Activated T-cell treated with anti-CD3 and anti-CD28 coated beads, Interleukin-2, amount 50 U/mL, for 72 hours (primary cell): ENCODE measurements around the gene C19orf44. TPM values are rescaled to one million over a fixed set of nuclear protein-coding genes. Genes with fewer than 3 reads are reported as not detected.

ENCODE experiments used
- ATAC-seq, 2 donors: fragments of 150-1000 bp; cut with Tn5 transposase; replicated peaks in 1 of 2; 2 replicates each; pipeline ENCODE4 v1.10.0; 2021; ENCODE audit warnings: moderate library complexity in 2 of 2, mild to moderate bottlenecking in 1 of 2
- DNase-seq, 2 donors: peaks; one replicate each; pipeline ENCODE4 v3.0.0; 2021 to 2022; ENCODE audit warnings: mixed read lengths in 1 of 2
- H3K27ac Mint-ChIP-seq: one replicate; pipeline ENCODE4 v1.8.0; 2022; ENCODE audit warnings: mild to moderate bottlenecking, moderate library complexity, mixed read lengths
- H3K27me3 Mint-ChIP-seq: one replicate; pipeline ENCODE4 v1.8.0; 2022; ENCODE audit warnings: low read depth, mixed read lengths
- H3K36me3 Mint-ChIP-seq, 2 donors: one replicate each; pipeline ENCODE4 v1.8.0; 2022; ENCODE audit warnings: mixed read lengths in 2 of 2, mild to moderate bottlenecking in 1 of 2; ENCODE audit not compliant: insufficient read depth in 2 of 2
- H3K4me1 Mint-ChIP-seq: one replicate; pipeline ENCODE4 v1.8.0; 2022; ENCODE audit warnings: low read depth, mixed read lengths
- H3K4me3 Mint-ChIP-seq, 2 donors: one replicate each; pipeline ENCODE4 v1.8.0; 2022; ENCODE audit warnings: mild to moderate bottlenecking in 2 of 2, mixed read lengths in 2 of 2, moderate library complexity in 2 of 2
- H3K9me3 Mint-ChIP-seq, 2 donors: one replicate each; pipeline ENCODE4 v1.8.0; 2022; ENCODE audit warnings: mixed read lengths in 2 of 2
- total RNA-seq, 2 donors: library from RNA; stranded (reverse); gene quantifications; one replicate each; pipeline ENCODE4 v1.2.3, GENCODE V29; 2022

C19orf44 gene
- total RNA-seq, 2 donors from 2014 or later = 3.0 to 3.4 TPM

GRCh38 chr19:16524991-16525734 is 29.0 kb downstream of the C19orf44 start:
- Mint-ChIP-seq H3K27ac (no peak overlapping the region), H3K36me3 (peaks cover 4 to 20% of the 10 kb centered on the region in 2 donors), H3K4me1 (no peaks in the 10 kb centered on the region), H3K9me3 (no peaks in the 10 kb centered on the region), H3K4me3 (no peak overlapping the region), H3K27me3 (no peaks in the 10 kb centered on the region)
- no peak for ATAC-seq
- no peak for DNase-seq

GRCh38 chr19:16525751-16526481 is 29.7 kb downstream of the C19orf44 start:
- no peak overlapping the region for H3K4me3 Mint-ChIP-seq
- peaks cover 4 to 20% of the 10 kb centered on the region in 2 donors for H3K36me3 Mint-ChIP-seq
- no peak overlapping the region for H3K27ac Mint-ChIP-seq

GRCh38 chr19:16527334-16527935 is 31.2 kb downstream of the C19orf44 start:
- Mint-ChIP-seq H3K4me3 (no peak overlapping the region), H3K4me1 (no peaks in the 10 kb centered on the region), H3K36me3 (peaks cover 4 to 26% of the 10 kb centered on the region in 2 donors), H3K27ac (no peak overlapping the region), H3K27me3 (no peaks in the 10 kb centered on the region), H3K9me3 (no peaks in the 10 kb centered on the region)
- DNase-seq (no peak), ATAC-seq (no peak)

More at GRCh38 chr19:16525751-16526481, 29.7 kb downstream of the C19orf44 start:
- ATAC-seq = no peak
- Mint-ChIP-seq H3K9me3 (no peaks in the 10 kb centered on the region), H3K27me3 (no peaks in the 10 kb centered on the region), H3K4me1 (no peaks in the 10 kb centered on the region)
- no peak for DNase-seq

GRCh38 chr19:16527971-16528521 is 31.9 kb downstream of the C19orf44 start:
- peak; percentile 61 to 80 for ATAC-seq
- Mint-ChIP-seq H3K36me3 (peaks cover 2 to 26% of the 10 kb centered on the region in 2 donors), H3K27ac (peak overlapping the region; percentile 46), H3K4me3 (no peak overlapping the region), H3K9me3 (no peaks in the 10 kb centered on the region), H3K27me3 (no peaks in the 10 kb centered on the region), H3K4me1 (no peaks in the 10 kb centered on the region)
- peak; percentile 40 to 54 for DNase-seq

- no peaks in the 10 kb centered on the region for H3K4me1 Mint-ChIP-seq
- no peak overlapping the region for H3K4me3 Mint-ChIP-seq
- peaks cover 0 to 31% of the 10 kb centered on the region in 2 donors for H3K36me3 Mint-ChIP-seq
- H3K27ac Mint-ChIP-seq = peak overlapping the region; percentile 28
- no peak for ATAC-seq
- H3K27me3 Mint-ChIP-seq = no peaks in the 10 kb centered on the region
- no peak for DNase-seq
- H3K9me3 Mint-ChIP-seq = no peaks in the 10 kb centered on the region
Observed at GRCh38 chr19:16529466-16530144, 33.4 kb downstream of the C19orf44 start.

- Mint-ChIP-seq H3K36me3 (peaks cover 0 to 31% of the 10 kb centered on the region in 2 donors), H3K9me3 (no peaks in the 10 kb centered on the region), H3K4me3 (no peak overlapping the region), H3K27me3 (no peaks in the 10 kb centered on the region), H3K4me1 (no peaks in the 10 kb centered on the region), H3K27ac (no peak overlapping the region)
- DNase-seq (no peak), ATAC-seq (no peak)
Observed at GRCh38 chr19:16530540-16531379, 34.6 kb downstream of the C19orf44 start.

- H3K36me3 Mint-ChIP-seq = peaks cover 0 to 33% of the 10 kb centered on the region in 2 donors
- no peak overlapping the region for H3K27ac Mint-ChIP-seq
- H3K9me3 Mint-ChIP-seq = no peaks in the 10 kb centered on the region
- no peaks in the 10 kb centered on the region for H3K27me3 Mint-ChIP-seq
- H3K4me1 Mint-ChIP-seq = no peaks in the 10 kb centered on the region
- ATAC-seq (no peak), DNase-seq (no peak)
- H3K4me3 Mint-ChIP-seq = no peak overlapping the region
Observed at GRCh38 chr19:16531380-16531669, 35.1 kb downstream of the C19orf44 start.

- peaks cover 0 to 31% of the 10 kb centered on the region in 2 donors for H3K36me3 Mint-ChIP-seq
- H3K4me3 Mint-ChIP-seq = no peak overlapping the region
- ATAC-seq (no peak), DNase-seq (no peak)
- H3K27ac Mint-ChIP-seq = no peak overlapping the region
- H3K4me1 Mint-ChIP-seq = no peaks in the 10 kb centered on the region
- H3K27me3 Mint-ChIP-seq = no peaks in the 10 kb centered on the region
- H3K9me3 Mint-ChIP-seq = no peaks in the 10 kb centered on the region
Observed at GRCh38 chr19:16532440-16533234, 36.4 kb downstream of the C19orf44 start.

GRCh38 chr19:16535381-16535780 is 39.2 kb downstream of the C19orf44 start:
- Mint-ChIP-seq H3K36me3 (peaks cover 2 to 37% of the 10 kb centered on the region in 2 donors), H3K4me1 (peaks cover 25% of the 10 kb centered on the region), H3K9me3 (no peaks in the 10 kb centered on the region), H3K4me3 (no peak overlapping the region), H3K27ac (no peak overlapping the region), H3K27me3 (no peaks in the 10 kb centered on the region)
- ATAC-seq = no peak
- DNase-seq = no peak

GRCh38 chr19:16536130-16536529 is 39.9 kb downstream of the C19orf44 start:
- H3K4me3 Mint-ChIP-seq = no peak overlapping the region
- DNase-seq (no peak), ATAC-seq (no peak)
- peaks cover 2 to 42% of the 10 kb centered on the region in 2 donors for H3K36me3 Mint-ChIP-seq
- H3K9me3 Mint-ChIP-seq = no peaks in the 10 kb centered on the region
- H3K4me1 Mint-ChIP-seq = peaks cover 33% of the 10 kb centered on the region
- H3K27ac Mint-ChIP-seq = no peak overlapping the region
- no peaks in the 10 kb centered on the region for H3K27me3 Mint-ChIP-seq

GRCh38 chr19:16537111-16537510 is 40.9 kb downstream of the C19orf44 start:
- no peaks in the 10 kb centered on the region for H3K27me3 Mint-ChIP-seq
- H3K9me3 Mint-ChIP-seq = no peaks in the 10 kb centered on the region
- H3K27ac Mint-ChIP-seq = no peak overlapping the region
- ATAC-seq (no peak), DNase-seq (no peak)
- H3K4me1 Mint-ChIP-seq = peaks cover 39% of the 10 kb centered on the region
- H3K4me3 Mint-ChIP-seq = no peak overlapping the region
- peaks cover 2 to 37% of the 10 kb centered on the region in 2 donors for H3K36me3 Mint-ChIP-seq
